DND-41 (cell line): ENCODE measurements around the gene PIP4K2A.

Experiments used
- EZH2 ChIP-seq: IDR thresholded peaks from 3 replicates; pipeline ENCODE4 v1.6.1; 2012; ENCODE audit warnings: borderline replicate concordance, low read depth, mild to moderate bottlenecking, moderate library complexity, low read length, inconsistent platforms; ENCODE audit not compliant: severe bottlenecking
- TF ChIP-seq, protein P1 (sequence below): IDR thresholded peaks from 2 replicates; pipeline ENCODE4 v1.5.1; 2012; ENCODE audit warnings: borderline replicate concordance, low read length, moderate library complexity, mild to moderate bottlenecking; ENCODE audit not compliant: poor library complexity, severe bottlenecking; ENCODE audit errors: extremely low read depth

- no peak for TF ChIP-seq EZH2
- TF ChIP-seq, protein P1, sequence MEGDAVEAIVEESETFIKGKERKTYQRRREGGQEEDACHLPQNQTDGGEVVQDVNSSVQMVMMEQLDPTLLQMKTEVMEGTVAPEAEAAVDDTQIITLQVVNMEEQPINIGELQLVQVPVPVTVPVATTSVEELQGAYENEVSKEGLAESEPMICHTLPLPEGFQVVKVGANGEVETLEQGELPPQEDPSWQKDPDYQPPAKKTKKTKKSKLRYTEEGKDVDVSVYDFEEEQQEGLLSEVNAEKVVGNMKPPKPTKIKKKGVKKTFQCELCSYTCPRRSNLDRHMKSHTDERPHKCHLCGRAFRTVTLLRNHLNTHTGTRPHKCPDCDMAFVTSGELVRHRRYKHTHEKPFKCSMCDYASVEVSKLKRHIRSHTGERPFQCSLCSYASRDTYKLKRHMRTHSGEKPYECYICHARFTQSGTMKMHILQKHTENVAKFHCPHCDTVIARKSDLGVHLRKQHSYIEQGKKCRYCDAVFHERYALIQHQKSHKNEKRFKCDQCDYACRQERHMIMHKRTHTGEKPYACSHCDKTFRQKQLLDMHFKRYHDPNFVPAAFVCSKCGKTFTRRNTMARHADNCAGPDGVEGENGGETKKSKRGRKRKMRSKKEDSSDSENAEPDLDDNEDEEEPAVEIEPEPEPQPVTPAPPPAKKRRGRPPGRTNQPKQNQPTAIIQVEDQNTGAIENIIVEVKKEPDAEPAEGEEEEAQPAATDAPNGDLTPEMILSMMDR = no peak
Observed at GRCh38 chr10:22621726-22622125, 92.7 kb downstream of the PIP4K2A start.
